Inflammatory macrophage (primary cell): Measurements from ENCODE around the gene PLEK2.
"Not testable (repeated sequence)": the region's sequence is repeated elsewhere in the genome, so short reads cannot be mapped to it uniquely, and the experiment has no call there.

Source experiments
- DNase-seq, 2 donors: peaks; one replicate each; pipeline ENCODE4 v3.0.0-alpha.2; 2020 to 2022
- total RNA-seq, 18 experiments: gene quantifications; one replicate each; lab custom pipeline; 2026; ENCODE audit warnings: mixed read lengths in 6 of 18, inconsistent platforms in 2 of 18; lab: John Stamatoyannopoulos, UW

The PLEK2 gene, protein sequence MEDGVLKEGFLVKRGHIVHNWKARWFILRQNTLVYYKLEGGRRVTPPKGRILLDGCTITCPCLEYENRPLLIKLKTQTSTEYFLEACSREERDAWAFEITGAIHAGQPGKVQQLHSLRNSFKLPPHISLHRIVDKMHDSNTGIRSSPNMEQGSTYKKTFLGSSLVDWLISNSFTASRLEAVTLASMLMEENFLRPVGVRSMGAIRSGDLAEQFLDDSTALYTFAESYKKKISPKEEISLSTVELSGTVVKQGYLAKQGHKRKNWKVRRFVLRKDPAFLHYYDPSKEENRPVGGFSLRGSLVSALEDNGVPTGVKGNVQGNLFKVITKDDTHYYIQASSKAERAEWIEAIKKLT
- total RNA-seq = 2.3 to 8.9 (median 5.5) reads per million in 18 experiments

DNA sequence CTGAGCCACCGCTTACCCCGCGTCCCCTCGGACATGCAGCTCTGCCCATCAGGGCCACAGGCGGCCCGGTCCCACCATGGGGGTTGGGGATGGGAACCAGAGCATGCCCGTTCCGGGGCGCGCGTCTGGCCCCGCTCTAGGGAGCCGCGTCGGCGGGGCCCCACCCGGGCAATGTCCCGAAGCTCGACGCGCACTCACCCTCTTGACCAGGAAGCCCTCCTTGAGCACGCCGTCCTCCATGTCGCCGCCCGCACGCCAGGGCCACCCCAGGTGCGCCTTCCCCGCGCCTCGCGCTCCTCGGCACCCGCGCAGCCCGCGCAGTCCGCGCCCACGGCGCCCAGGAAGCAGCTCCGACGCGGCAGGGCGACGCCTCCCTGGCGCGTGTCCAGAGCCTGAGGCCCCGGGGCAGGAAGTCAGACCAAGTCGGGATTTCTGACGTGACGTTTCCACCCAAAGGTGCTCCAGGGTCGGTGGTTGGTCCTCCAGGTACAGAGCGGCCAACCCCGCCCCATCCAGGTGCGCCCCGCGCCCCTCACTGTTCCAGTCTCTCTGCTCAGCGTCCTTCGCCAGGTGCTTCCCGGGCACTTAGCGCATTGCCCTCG lies at the start of gene PLEK2:
PLEK2 (minus strand) TSS at position 346 of the 602 bp plus-strand sequence; CDS start at position 240, 106 bp downstream.
- DNase-seq = peak; percentile 30 to 67

DNA sequence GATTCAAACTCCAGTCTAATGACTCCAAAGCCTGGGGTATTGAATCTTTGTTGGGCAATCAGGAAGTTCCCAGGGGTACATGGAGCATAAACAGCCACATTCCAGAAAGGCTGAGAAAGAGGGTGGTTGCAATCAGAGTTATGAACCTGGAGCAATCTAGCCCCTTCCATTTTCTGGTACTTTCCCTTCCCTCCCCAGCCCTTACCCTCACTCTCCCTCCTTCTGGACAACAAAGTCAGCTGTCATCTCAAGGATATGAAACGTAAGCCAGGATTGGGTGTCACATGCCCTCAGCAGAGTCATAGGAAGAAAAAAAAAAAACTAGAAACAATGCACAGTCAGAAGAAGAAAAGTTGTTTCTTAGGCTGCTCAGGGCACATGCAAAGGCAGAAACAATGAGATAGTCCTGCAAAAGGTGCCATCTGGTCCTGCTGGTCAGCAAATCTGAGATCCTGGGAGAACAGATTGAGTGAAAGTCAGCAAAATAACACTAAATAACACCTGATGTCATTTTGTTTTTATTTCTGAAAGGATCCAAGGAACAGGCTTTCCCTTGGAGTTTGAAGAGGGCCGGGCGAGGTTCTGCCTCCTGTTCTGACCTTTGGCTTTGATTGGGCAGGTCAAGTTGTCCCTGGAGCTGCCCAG lies 49.5 kb upstream of the PLEK2 start:
- DNase-seq = no peak

GRCh38 chr14:67459336-67459735 lies 47.4 kb upstream of the PLEK2 start:
- DNase-seq = no peak

DNA sequence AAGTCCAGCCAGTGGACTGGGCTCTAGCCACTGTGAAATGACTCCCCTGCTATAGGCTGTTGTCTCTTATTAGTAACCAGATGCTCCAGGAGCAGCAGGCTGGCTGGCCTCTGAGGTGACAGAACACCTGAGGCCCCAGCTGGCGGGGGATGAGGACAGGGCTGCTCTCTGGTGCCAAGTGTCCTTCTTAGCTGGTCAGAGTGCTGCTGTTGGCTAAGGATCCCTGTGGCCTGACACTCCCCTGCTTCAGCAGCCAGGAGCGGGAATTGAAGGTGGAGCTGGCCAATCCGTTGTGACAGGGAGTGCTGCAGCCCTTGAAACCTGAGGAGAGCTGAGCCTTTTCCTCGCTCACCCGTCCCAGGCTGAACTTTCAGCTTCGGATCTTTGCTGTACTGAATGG lies 45.8 kb upstream of the PLEK2 start:
- DNase-seq = no peak

GRCh38 chr14:67456732-67457131 lies 44.8 kb upstream of the PLEK2 start:
- no peak for DNase-seq

GRCh38 chr14:67453575-67454300 lies 41.8 kb upstream of the PLEK2 start:
- DNase-seq = no peak

GRCh38 chr14:67451667-67452066 lies 39.7 kb upstream of the PLEK2 start:
- not testable (repeated sequence) for DNase-seq

GRCh38 chr14:67449096-67449495 lies 37.1 kb upstream of the PLEK2 start:
- no peak for DNase-seq

DNA sequence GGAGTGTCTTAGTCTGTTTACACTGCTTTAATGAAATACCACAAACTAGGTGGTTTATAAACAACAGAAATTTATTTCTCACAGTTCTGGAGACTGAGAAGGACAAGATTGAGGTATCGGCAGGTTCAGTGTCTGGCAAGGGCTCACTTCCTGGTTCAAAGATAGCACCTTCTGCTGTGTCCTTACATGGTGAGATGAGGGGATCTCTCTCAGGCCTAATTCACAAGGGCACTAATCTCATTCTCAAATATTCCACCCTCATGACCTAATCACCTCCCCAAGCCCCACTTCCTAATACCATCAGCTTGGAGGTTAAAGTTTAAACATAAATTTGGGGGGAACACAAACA lies 35.0 kb upstream of the PLEK2 start:
- no peak for DNase-seq

DNA sequence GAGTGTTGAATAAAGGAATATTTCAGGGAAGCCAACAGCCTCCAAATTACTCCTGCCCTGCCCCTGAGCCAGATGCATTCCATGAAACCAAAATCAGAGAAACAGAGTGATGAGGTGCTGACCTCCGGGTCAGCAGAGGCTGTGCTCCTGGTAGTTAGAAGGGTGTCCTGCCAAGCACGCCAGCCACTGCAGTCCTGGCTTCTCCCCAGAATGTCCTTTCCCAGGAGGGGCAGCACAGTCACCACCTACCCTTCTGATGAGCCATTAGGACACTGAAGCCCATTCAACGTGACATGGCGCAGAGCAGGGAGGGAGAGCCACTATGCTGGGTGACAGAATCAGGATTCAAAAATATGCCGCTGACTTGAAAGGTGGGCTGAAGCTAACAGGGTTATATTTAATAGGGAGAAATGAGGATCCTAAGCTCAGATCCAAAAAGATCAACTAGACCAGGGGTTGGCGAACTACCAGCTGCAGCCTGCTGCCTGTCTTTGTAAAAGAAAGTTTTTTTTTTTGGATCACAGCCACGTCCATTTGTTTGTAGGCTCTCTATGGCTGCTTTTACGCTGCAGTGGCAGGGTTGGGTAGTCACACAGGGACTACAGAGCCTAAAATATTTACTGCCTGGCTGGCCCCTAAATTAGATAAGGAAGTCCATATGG lies 34.5 kb upstream of the PLEK2 start:
- DNase-seq = no peak

DNA sequence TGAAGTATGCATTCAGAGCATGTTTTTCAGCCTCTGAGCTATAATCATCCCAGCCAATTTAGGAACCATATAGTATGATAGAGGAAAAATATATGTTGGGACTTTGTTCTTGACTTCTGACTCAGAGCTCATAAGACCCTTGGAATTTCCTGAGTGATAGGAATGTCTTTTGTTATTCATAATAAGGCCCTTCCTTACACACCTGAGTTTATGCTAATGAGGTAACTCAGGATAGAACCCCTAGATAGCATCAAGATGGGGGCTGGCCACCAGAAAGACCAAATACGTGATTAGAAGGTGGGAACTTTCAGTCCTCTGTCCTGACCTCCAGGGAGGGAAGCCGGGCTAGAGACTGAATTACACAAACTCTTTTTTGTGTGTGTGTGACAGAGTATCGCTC lies 32.4 kb upstream of the PLEK2 start:
- DNase-seq = no peak

DNA sequence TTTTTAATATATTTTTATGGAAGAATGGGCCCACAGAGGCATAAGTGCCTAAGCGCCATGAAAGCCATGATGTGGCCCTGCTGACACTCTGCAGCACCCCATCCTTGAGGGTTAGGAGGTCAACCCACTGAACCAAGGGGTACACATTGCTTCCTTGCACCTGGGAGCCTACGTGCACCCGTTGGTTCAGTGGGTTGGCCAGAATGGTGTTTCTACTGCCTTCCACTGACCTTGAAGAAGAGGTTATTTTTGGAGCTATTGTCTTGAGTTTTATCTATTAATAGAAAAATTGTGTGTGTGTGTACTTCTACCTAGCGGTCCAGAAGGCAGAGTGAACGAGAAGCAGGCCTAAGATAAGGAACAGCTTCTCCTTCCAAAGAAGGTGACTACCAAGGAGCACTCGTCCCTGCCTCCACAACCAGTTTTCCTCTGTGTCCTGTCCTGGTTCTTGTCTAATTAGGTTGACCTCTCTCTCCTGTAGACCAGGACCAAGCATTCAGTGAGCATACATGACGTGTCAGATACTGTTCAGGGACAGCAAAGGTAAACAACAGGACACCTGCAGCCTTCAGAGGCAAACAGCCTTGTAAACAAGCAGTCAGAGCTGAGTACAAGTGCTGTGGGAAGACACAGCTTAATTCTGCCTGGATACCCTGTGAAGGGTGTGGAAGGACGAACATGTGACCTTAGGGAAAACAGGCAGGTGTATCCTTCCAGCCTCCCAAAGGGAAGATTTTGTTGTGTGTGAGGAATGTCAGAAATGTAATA lies 30.4 kb upstream of the PLEK2 start:
- no peak for DNase-seq

GRCh38 chr14:67441672-67442071 lies 29.7 kb upstream of the PLEK2 start:
- no peak for DNase-seq

- peak; percentile 56 to 84 for DNase-seq
Observed at GRCh38 chr14:67441256-67441655, 29.3 kb upstream of the PLEK2 start.

GRCh38 chr14:67440513-67440912 lies 28.5 kb upstream of the PLEK2 start:
- no peak for DNase-seq

DNA sequence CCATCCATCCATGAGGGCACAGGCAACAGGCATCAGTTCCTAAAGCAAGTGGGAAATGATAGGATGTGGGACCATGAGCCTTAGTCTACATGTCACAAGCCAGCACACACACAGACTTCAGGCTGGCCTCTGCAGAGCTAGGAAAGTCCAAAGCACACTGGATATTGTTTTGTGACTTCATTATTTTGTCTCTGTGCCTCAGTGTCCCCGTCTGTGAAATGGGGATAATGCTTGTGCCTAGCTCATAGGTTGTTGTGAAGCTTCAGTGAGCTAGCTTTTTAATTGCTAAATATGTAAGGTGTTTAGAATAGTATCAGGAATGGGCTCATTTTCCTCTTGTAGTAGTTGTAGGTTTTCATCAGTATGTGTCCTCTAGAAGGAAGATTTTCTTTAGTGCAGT lies 27.0 kb upstream of the PLEK2 start:
- DNase-seq = no peak

- no peak for DNase-seq
Observed at GRCh38 chr14:67436006-67436866, 24.3 kb upstream of the PLEK2 start.

- DNase-seq = no peak
Observed at GRCh38 chr14:67435603-67436002, 23.6 kb upstream of the PLEK2 start.

- DNase-seq = no peak
Observed at GRCh38 chr14:67432050-67432564, 20.1 kb upstream of the PLEK2 start.

DNA sequence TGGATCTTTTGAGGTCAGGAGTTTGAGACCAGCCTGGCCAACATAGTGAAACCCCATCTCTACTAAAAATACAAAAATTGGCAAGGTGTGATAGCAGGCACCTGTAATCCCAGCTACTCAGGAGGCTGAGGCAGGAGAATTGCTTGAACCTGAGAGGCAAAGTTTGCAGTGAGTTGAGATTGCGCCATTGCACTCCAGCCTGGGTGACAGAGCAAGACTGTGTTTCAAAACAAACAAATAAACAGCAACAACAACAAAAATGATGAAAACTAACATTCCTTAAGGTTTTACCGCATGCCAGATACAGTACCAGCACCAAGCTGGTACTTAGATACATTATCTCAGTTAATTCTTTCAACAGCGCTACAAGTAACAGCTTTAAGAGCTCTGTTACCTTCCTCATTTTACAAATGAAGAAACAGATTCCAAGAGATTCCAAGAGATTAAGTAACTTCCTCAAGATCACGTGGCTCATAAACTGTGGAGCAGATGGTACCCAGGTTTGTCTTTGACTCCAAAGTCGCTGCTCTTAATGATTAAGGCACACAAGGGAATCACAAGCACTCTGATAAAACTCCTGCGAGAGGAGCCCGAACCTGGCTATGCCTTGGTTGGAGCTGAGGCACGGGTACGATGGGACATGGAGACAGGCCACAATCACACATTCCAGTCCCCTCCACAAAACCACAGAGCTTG lies 17.7 kb upstream of the PLEK2 start:
- peak in 1 of 2 donors; percentile 26 for DNase-seq
